Neural crest cell (in vitro differentiated cells): ENCODE data around the gene TCF7L1. TPM values are rescaled to one million over a fixed set of nuclear protein-coding genes. Genes with fewer than 3 reads are reported as not detected.
A peak's percentile ranks its signal among the peaks of the same experiment; 100 is the strongest.
"Not testable (repeated sequence)": the region's sequence is repeated elsewhere in the genome, so short reads cannot be mapped to it uniquely, and the experiment has no call there.

Experiments
- DNase-seq: peaks from one replicate; pipeline ENCODE4 v3.0.0; 2021; ENCODE audit warnings: low read depth, mixed read lengths, low spot score
- H3K27ac Mint-ChIP-seq: one replicate; pipeline ENCODE4 v1.8.0; 2021; ENCODE audit warnings: mild to moderate bottlenecking, mixed read lengths; ENCODE audit not compliant: unreplicated experiment
- H3K27me3 Mint-ChIP-seq: 2 replicates; pipeline ENCODE4 v1.8.0; 2021; ENCODE audit warnings: low read depth, mild to moderate bottlenecking, mixed read lengths
- H3K36me3 Mint-ChIP-seq: 2 replicates; pipeline ENCODE4 v1.8.0; 2021; ENCODE audit warnings: low read depth, mild to moderate bottlenecking, mixed read lengths
- H3K4me1 Mint-ChIP-seq: 2 replicates; pipeline ENCODE4 v1.8.0; 2021; ENCODE audit warnings: mixed read lengths
- H3K4me3 Mint-ChIP-seq: one replicate; pipeline ENCODE4 v1.8.0; 2021; ENCODE audit warnings: mild to moderate bottlenecking, mixed read lengths
- H3K9me3 Mint-ChIP-seq: 2 replicates; pipeline ENCODE4 v1.8.0; 2021; ENCODE audit warnings: mixed read lengths
- total RNA-seq: library from RNA; stranded (reverse); gene quantifications from 2 replicates; pipeline ENCODE4 v1.2.1, GENCODE V29; 2021
- TF ChIP-seq, protein P1 (sequence below): fragments of 200-600 bp; sonication (generic); conservative IDR thresholded peaks from 2 replicates; pipeline ENCODE4 v1.5.0; 2021; ENCODE audit warnings: antibody characterized with exemption, mild to moderate bottlenecking

The TCF7L1 gene
- total RNA-seq, 1 donor from 2014 or later: 40.3 TPM

- no peaks in the 10 kb centered on the region for H3K36me3 Mint-ChIP-seq
- no peaks in the 10 kb centered on the region for H3K27me3 Mint-ChIP-seq
- H3K4me1 Mint-ChIP-seq: peaks cover 26% of the 10 kb centered on the region
- no peak for DNase-seq
- TF ChIP-seq, protein P1, sequence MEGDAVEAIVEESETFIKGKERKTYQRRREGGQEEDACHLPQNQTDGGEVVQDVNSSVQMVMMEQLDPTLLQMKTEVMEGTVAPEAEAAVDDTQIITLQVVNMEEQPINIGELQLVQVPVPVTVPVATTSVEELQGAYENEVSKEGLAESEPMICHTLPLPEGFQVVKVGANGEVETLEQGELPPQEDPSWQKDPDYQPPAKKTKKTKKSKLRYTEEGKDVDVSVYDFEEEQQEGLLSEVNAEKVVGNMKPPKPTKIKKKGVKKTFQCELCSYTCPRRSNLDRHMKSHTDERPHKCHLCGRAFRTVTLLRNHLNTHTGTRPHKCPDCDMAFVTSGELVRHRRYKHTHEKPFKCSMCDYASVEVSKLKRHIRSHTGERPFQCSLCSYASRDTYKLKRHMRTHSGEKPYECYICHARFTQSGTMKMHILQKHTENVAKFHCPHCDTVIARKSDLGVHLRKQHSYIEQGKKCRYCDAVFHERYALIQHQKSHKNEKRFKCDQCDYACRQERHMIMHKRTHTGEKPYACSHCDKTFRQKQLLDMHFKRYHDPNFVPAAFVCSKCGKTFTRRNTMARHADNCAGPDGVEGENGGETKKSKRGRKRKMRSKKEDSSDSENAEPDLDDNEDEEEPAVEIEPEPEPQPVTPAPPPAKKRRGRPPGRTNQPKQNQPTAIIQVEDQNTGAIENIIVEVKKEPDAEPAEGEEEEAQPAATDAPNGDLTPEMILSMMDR: no peak
- H3K4me3 Mint-ChIP-seq: no peak overlapping the region
- peak overlapping the region; percentile 36 for H3K27ac Mint-ChIP-seq
- no peaks in the 10 kb centered on the region for H3K9me3 Mint-ChIP-seq
These were observed 76.7 kb downstream of the TCF7L1 start for GRCh38 chr2:85209887-85210286.

- Mint-ChIP-seq H3K4me1 (peaks cover 28% of the 10 kb centered on the region), H3K4me3 (no peak overlapping the region)
These were observed 77.3 kb downstream of the TCF7L1 start for GRCh38 chr2:85210511-85210910.

GRCh38 chr2:85211606-85212005, 78.4 kb downstream of the TCF7L1 start:
- not testable (repeated sequence) for H3K27me3 Mint-ChIP-seq, DNase-seq, H3K4me3 Mint-ChIP-seq, H3K27ac Mint-ChIP-seq, H3K9me3 Mint-ChIP-seq, H3K36me3 Mint-ChIP-seq
- H3K4me1 Mint-ChIP-seq: peaks cover 39% of the 10 kb centered on the region

More at GRCh38 chr2:85210511-85210910, 77.3 kb downstream of the TCF7L1 start:
- H3K27ac Mint-ChIP-seq: no peak overlapping the region
- H3K9me3 Mint-ChIP-seq: no peaks in the 10 kb centered on the region
- no peak for DNase-seq
- no peaks in the 10 kb centered on the region for H3K36me3 Mint-ChIP-seq
- H3K27me3 Mint-ChIP-seq: no peaks in the 10 kb centered on the region
- TF ChIP-seq, protein P1: no peak

GRCh38 chr2:85212841-85213240, 79.6 kb downstream of the TCF7L1 start:
- TF ChIP-seq, protein P1: no peak
- Mint-ChIP-seq H3K27ac (no peak overlapping the region), H3K27me3 (no peaks in the 10 kb centered on the region), H3K4me1 (peaks cover 45% of the 10 kb centered on the region), H3K4me3 (no peak overlapping the region), H3K9me3 (no peaks in the 10 kb centered on the region), H3K36me3 (no peaks in the 10 kb centered on the region)
- no peak for DNase-seq

DNA sequence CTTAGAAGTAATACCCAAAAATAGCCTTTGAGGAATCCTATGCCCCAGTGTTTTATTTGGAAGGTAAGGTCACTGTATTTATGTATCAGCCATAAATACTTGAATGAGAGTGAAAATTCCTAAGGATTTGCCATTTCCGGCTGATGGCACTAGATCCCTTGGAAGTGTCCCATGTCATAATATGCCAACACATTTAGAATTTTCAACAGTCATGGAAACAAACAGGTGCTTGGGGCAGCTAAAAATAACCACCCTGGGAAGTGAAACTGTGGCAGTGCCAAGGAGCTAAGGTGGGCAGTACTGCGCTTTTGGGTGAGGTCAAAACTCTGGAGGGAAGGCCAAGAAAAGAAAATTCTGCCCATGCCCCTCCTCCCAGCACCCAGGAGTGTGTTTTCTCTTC, 80.2 kb downstream of the TCF7L1 start:
- H3K9me3 Mint-ChIP-seq: no peaks in the 10 kb centered on the region
- no peak for DNase-seq
- no peaks in the 10 kb centered on the region for H3K27me3 Mint-ChIP-seq
- no peak overlapping the region for H3K4me3 Mint-ChIP-seq
- TF ChIP-seq, protein P1: no peak
- H3K4me1 Mint-ChIP-seq: peaks cover 45% of the 10 kb centered on the region
- H3K36me3 Mint-ChIP-seq: no peaks in the 10 kb centered on the region
- H3K27ac Mint-ChIP-seq: no peak overlapping the region

- TF ChIP-seq, protein P1: no peak
- H3K4me1 Mint-ChIP-seq: peaks cover 45% of the 10 kb centered on the region
- no peaks in the 10 kb centered on the region for H3K27me3 Mint-ChIP-seq
- no peak overlapping the region for H3K4me3 Mint-ChIP-seq
- no peak overlapping the region for H3K27ac Mint-ChIP-seq
- DNase-seq: no peak
- H3K9me3 Mint-ChIP-seq: no peaks in the 10 kb centered on the region
- no peaks in the 10 kb centered on the region for H3K36me3 Mint-ChIP-seq
These were observed 80.8 kb downstream of the TCF7L1 start for GRCh38 chr2:85213901-85214512.
